SU-DHL-6 (cell line): ENCODE measurements around the gene TCF23.

ENCODE experiments used
- CTCF ChIP-seq: fragments of 200-600 bp; sonication (generic); IDR thresholded peaks from one replicate; pipeline ENCODE4 v1.5.1; 2017; ENCODE audit warnings: antibody characterized with exemption, mild to moderate bottlenecking, low read length, moderate library complexity; ENCODE audit not compliant: insufficient read depth, poor library complexity, severe bottlenecking
- EZH2phosphoT487 ChIP-seq: fragments of 200-600 bp; sonication (generic), shearing (Covaris generic); conservative IDR thresholded peaks from 2 replicates; pipeline ENCODE4 v1.6.1; 2018; ENCODE audit warnings: mild to moderate bottlenecking, antibody characterized with exemption, low read length, moderate library complexity, mixed read lengths

- TF ChIP-seq EZH2phosphoT487 (no peak), CTCF (no peak)
These were observed 30.7 kb downstream of the TCF23 start for GRCh38 chr2:27179344-27180000.
